SK-MEL-5 (cell line): Measurements from ENCODE around the gene TMEM213. TPM values are rescaled to one million over a fixed set of nuclear protein-coding genes. Genes with fewer than 3 reads are reported as not detected.
"Not testable (repeated sequence)": the region's sequence is repeated elsewhere in the genome, so short reads cannot be mapped to it uniquely, and the experiment has no call there.

Source experiments
- DNase-seq: peaks from one replicate; pipeline ENCODE4 v3.0.0-alpha.2; 2016; ENCODE audit warnings: low read depth, low spot score
- in situ Hi-C: cut with HindIII; loops from 2 replicates; pipeline ENCODE4 v1.10.0; 2016; ENCODE audit warnings: low sequenced_read_pairs, high pct_unique_total_duplicates, low pct_unique_long_range_greater_than_20kb
- total RNA-seq: library from RNA; depleted of rRNA; stranded (reverse); fragments of >200 nt; shearing (Covaris generic); gene quantifications from 2 replicates; pipeline ENCODE4 v1.2.3, GENCODE V29; 2014

Gene TMEM213
- total RNA-seq, 1 experiment from 2014 or later = not detected

GRCh38 chr7:138784692-138785091, 13.1 kb upstream of the TMEM213 start:
- in situ Hi-C loops = no loop called here
- DNase-seq = peak; percentile 100

GRCh38 chr7:138785587-138786437, 12.0 kb upstream of the TMEM213 start:
- in situ Hi-C loops = no loop called here
- DNase-seq = peak; percentile 77

GRCh38 chr7:138796038-138796615, 1.7 kb upstream of the TMEM213 start:
- DNase-seq = no peak
- in situ Hi-C loops = no loop called here

GRCh38 chr7:138797046-138797445, 748 bp upstream of the TMEM213 start:
- in situ Hi-C loops = not testable (repeated sequence)

GRCh38 chr7:138798836-138799235, 1.0 kb downstream of the TMEM213 start:
- in situ Hi-C loops = no loop called here
- no peak for DNase-seq

More at GRCh38 chr7:138797046-138797445, 748 bp upstream of the TMEM213 start:
- peak; percentile 62 for DNase-seq

GRCh38 chr7:138799336-138800000, 1.7 kb downstream of the TMEM213 start:
- in situ Hi-C loops = no loop called here
- no peak for DNase-seq

GRCh38 chr7:138801256-138801655, 3.5 kb downstream of the TMEM213 start:
- no peak for DNase-seq

GRCh38 chr7:138802706-138803105, 4.9 kb downstream of the TMEM213 start:
- in situ Hi-C loops = no loop called here

More at GRCh38 chr7:138801256-138801655, 3.5 kb downstream of the TMEM213 start:
- in situ Hi-C loops = no loop called here

GRCh38 chr7:138804618-138805017, 6.8 kb downstream of the TMEM213 start:
- in situ Hi-C loops = no loop called here
- no peak for DNase-seq

More at GRCh38 chr7:138802706-138803105, 4.9 kb downstream of the TMEM213 start:
- no peak for DNase-seq

- no peak for DNase-seq
Measured at GRCh38 chr7:138809346-138809745, 11.6 kb downstream of the TMEM213 start.

GRCh38 chr7:138811327-138811726, 13.5 kb downstream of the TMEM213 start:
- in situ Hi-C loops, DNase-seq: not testable (repeated sequence)

More at GRCh38 chr7:138809346-138809745, 11.6 kb downstream of the TMEM213 start:
- in situ Hi-C loops = no loop called here

GRCh38 chr7:138813945-138814344, 16.2 kb downstream of the TMEM213 start:
- DNase-seq = no peak
- in situ Hi-C loops = no loop called here

GRCh38 chr7:138814816-138815332, 17.1 kb downstream of the TMEM213 start:
- in situ Hi-C loops = no loop called here
- no peak for DNase-seq

- in situ Hi-C loops = no loop called here
- DNase-seq = no peak
Measured at GRCh38 chr7:138816650-138817049, 18.9 kb downstream of the TMEM213 start.

- no peak for DNase-seq
- in situ Hi-C loops = no loop called here
Measured at GRCh38 chr7:138819625-138820024, 21.8 kb downstream of the TMEM213 start.

GRCh38 chr7:138821912-138822311, 24.1 kb downstream of the TMEM213 start:
- no peak for DNase-seq
- in situ Hi-C loops = no loop called here

GRCh38 chr7:138822867-138823535, 25.2 kb downstream of the TMEM213 start:
- no peak for DNase-seq
- in situ Hi-C loops = no loop called here
